ENCODE data around the gene RPL13A.

Gene RPL13A

GRCh38 chr19:49486232-49486631 is 1.2 kb upstream of the RPL13A start:
- no peak for DNase-seq (ENCODE audit: low spot score)

DNA sequence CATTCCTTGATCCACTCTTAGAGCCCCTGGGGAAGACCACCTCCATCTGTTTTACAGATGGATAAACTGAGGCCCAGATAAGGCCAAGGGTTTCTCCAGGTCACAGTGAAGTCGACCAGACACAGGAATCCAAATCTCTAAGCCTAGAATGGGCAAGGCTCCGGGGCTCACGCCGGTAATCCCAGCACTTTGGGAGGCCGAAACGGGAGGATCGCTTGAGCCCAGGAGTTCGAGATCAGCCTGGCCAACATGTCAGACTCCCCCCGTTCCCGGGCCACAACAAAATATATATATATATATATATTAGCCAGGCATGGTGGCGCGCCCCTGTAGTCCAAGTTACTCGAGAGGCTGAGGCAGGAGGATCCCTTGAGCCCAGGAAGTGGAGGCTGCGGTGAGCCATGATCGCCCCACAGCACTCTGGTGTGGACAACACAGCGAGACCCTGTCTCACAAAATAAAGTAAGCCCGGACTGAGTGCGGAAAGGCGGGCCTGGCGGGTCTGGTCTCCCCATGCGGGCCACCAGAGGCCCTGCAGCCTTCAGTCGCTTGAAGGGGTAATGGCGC is 615 bp upstream of the RPL13A start:
- DNase-seq (ENCODE audit: low spot score) = no peak

DNA sequence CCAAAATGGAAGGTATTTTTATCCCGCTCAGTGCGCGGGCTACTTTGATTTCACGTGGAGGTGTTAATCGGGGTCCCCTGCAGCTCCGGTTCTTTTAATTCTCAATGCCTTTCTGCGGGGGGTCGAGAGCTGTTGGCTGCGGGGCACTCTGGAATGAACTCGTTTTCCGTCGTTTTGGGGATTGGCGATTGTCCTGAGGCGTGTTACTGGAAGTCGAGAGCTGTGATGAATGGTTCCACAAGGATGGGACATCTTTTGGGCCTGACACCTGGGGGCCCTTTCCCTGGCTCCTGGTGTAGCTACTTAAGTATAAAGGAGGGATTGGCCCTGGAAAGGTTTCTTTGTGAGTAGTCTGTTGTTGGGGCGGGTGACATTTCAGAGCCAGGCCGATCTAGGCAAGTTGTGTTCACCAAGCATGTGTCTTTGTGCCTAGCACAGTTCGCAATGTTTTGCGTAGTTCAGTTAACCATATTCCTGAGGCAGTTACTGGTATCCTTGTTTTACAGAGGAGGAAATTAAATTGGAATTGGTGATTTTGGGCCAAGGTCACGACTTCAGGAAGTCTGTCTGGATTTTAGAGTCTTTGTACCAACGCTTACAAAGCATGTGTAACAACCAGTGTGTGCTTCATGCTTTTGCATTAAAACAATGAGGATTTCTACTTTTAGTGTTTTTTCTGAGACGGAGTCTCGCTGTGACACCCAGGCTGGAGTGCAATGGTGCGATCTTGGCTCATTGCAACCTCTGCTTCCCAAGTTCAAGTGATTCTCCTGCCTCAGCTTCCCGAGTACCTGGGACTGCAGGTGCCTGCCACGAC is 846 bp downstream of the RPL13A start:
- DNase-seq (ENCODE audit: low spot score) = no peak

- no peak for DNase-seq (ENCODE audit: low spot score)
These were observed 1.6 kb downstream of the RPL13A start for GRCh38 chr19:49488863-49489537.

- DNase-seq (ENCODE audit: low spot score) = no peak
These were observed 2.3 kb downstream of the RPL13A start for GRCh38 chr19:49489601-49490167.

DNA sequence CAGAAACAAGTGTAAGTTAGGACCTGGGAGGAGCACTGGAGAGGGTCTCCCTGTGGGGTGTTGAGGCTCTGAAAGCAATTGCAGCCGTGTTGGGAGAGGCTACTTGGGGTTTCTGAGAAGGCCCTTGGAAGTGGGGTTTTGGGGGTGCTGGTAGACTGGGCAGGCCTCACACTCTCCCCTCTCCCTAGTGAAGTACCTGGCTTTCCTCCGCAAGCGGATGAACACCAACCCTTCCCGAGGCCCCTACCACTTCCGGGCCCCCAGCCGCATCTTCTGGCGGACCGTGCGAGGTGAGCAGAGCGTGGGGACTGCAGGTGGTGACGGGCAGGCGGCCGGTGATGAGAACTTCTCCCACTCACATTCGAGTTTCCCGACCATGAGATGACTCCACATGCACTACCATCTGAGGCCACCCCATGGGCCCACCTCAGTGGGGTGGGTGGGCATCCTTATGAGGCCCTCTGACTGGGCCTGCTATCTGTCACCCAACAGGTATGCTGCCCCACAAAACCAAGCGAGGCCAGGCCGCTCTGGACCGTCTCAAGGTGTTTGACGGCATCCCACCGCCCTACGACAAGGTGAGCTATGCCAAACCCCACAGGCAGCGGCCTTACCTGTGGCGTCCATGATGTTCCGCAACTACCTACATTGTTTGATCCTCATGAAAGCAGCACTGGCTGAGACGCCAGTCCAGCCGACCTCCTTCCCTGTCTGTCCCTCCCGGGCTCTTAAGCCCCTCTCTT is 3.0 kb downstream of the RPL13A start:
- DNase-seq (ENCODE audit: low spot score) = no peak

DNA sequence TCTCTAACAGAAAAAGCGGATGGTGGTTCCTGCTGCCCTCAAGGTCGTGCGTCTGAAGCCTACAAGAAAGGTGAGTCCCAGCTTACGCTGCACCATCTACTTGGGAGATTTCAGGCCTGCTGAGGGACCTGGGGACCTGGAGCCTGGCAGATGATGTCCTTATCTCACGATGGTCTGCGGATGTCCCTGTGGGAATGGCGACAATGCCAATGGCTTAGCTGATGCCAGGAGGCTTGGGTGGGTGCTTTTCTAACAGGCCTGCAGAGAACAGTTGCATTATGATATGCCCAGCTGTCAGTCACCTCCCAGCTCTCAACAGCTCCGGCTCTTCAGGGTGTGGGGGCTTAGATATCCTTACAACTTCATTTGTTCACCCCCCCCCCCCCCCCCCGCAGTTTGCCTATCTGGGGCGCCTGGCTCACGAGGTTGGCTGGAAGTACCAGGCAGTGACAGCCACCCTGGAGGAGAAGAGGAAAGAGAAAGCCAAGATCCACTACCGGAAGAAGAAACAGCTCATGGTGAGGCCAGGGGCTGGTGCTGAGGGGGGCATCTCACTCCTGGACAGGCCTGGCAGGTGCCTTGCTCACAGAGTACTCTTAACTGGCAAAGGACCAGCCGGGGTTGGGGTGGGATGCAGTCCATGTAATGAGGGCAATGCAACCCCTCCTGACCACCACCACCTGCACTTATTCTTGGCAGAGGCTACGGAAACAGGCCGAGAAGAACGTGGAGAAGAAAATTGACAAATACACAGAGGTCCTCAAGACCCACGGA is 3.8 kb downstream of the RPL13A start:
- no peak for DNase-seq (ENCODE audit: low spot score)

DNA sequence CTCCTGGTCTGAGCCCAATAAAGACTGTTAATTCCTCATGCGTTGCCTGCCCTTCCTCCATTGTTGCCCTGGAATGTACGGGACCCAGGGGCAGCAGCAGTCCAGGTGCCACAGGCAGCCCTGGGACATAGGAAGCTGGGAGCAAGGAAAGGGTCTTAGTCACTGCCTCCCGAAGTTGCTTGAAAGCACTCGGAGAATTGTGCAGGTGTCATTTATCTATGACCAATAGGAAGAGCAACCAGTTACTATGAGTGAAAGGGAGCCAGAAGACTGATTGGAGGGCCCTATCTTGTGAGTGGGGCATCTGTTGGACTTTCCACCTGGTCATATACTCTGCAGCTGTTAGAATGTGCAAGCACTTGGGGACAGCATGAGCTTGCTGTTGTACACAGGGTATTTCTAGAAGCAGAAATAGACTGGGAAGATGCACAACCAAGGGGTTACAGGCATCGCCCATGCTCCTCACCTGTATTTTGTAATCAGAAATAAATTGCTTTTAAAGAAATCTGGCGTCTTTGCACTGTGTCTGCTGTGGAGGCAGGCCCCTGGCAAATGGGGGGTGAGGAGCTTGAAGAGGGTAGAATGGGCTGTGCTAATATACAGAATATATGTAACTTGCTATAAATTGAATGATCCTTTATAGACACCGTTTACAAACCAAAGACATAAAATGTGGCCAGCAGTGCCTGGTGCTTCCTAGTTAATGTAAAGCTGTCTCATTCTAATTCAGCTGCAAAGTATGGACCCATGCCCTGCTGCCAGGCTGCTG is 4.6 kb downstream of the RPL13A start:
- DNase-seq (ENCODE audit: low spot score) = no peak

- no peak for DNase-seq (ENCODE audit: low spot score)
These were observed 5.4 kb downstream of the RPL13A start for GRCh38 chr19:49492573-49493405.

DNA sequence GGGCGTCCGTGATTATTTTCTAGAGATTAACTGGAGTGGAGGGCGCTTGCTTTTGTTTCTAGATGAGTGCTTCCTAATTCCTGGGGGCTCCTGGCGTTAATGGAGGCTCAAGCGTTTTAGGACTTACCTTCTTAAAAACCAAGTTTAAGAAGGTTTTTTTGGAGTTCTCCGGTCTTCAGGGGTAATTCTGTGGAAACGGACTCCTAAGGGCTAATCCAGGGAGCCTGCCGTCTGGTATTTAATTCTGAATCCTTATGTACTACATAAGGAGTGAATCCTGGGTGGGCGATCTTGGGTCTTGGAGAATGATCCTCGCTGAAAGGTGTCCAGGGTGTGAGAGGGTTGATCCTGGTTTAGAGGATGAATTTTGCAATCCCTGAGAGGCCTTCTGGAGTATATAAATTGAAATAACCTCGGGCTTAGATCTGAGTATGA is 9.2 kb downstream of the RPL13A start:
- DNase-seq (ENCODE audit: low spot score) = no peak

GRCh38 chr19:49497047-49497788 is 9.8 kb downstream of the RPL13A start:
- DNase-seq (ENCODE audit: low spot score) = peak; percentile 71

- no peak for DNase-seq (ENCODE audit: low spot score)
These were observed 10.3 kb downstream of the RPL13A start for GRCh38 chr19:49497789-49498103.

- no peak for DNase-seq (ENCODE audit: low spot score)
These were observed 11.1 kb downstream of the RPL13A start for GRCh38 chr19:49498475-49498874.

- DNase-seq (ENCODE audit: low spot score) = no peak
These were observed 11.7 kb downstream of the RPL13A start for GRCh38 chr19:49499030-49499670.

DNA sequence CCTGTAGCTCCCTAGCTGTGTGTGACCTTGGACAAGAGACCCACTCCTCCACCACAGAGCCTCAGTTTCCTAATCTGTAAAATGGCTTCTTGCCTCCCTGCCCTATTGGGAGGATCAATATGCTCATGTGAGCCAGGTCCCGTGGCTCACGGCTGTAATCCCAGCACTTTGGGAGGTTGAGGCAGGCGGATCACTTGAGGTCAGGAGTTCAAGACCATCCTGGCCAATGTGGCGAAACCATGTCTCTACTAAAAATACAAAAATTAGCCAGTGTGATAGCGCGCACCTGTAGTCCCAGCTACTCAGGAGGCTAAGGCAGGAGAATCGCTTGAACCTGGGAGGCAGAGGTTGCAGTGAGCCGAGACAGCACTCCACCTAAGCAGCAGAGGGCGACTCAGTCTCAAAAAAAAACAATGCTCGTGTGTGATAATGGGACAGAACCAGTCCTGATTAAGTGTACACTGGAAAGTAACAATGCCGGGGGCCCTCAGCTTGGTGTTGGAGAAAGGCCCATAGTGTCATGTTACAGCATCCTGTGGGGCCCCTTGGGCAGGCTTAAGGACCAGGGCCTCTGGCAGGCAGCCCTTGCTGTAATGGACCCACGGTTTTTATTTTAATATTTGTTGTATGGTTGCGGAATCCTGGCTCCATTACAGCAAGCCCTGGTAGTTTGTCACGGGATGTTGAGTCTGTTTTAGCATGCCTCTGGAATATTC is 15.6 kb downstream of the RPL13A start:
- DNase-seq (ENCODE audit: low spot score) = peak; percentile 64

- no peak for DNase-seq (ENCODE audit: low spot score)
These were observed 16.2 kb downstream of the RPL13A start for GRCh38 chr19:49503582-49503962.

- no peak for DNase-seq (ENCODE audit: low spot score)
These were observed 19.2 kb downstream of the RPL13A start for GRCh38 chr19:49506575-49507105.
